ENCODE data around the gene SAMD8.

SAMD8 gene

DNA sequence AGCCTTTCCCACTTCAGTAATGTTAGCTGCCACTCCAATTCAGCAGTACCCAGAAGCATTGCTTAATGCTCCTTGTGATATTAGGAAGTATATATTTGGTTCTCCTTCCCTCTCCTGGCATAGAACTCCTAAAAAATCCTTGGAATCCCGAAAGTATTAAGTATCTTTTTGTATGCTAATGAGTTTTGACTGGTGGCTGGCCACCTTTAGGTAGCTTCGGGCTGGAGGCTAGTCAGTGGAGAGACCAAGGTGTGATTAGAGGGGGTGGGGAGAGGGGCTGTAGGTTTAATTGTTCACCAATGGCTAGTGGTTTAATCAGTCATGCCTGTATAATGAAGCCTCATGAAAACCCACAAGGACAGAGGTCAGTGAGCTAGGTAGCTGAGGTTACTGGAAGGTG, 112.1 kb downstream of the SAMD8 start:
- DNase-seq (ENCODE audit: low read depth, low spot score), result peak; percentile 72

DNA sequence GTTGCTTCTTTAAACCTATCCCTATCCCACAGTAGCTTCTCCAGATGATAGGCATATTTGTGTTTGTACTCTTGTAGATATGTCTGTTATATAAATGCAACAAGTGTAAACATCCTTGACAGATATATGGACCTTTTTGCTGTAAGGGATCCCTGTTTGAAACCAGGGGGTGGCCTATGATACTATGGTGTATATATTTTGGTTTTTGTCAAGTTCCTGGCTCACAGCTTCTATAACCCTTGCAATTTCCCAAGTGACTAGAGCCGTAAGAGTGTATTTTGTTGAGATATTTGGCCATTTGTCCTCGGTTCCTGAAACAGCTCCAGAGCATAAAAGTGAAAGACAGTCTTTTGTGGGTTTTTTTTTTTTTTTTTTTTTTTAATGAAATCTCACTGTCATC, 114.6 kb downstream of the SAMD8 start:
- DNase-seq (ENCODE audit: low read depth, low spot score), result no peak

DNA sequence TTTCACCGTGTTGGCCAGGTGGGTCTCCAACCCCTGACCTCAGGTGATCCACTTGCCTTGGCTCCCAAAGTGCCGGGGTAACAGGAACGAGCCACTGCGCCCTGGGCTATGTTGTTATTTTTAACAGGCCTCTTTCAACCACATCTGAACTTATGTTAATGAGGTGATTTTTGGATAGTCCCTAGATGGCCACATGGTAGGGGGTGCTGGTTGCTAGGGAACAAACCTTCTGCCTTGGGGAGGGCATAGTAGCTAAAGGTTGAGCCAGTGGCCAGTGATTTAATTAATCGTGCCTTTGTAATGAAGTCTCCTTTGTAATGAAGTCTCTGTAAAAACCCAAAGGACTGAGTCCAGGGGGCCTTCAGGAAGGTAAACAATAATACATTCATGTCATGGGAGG, 115.2 kb downstream of the SAMD8 start:
- DNase-seq (ENCODE audit: low read depth, low spot score), result peak; percentile 71

DNA sequence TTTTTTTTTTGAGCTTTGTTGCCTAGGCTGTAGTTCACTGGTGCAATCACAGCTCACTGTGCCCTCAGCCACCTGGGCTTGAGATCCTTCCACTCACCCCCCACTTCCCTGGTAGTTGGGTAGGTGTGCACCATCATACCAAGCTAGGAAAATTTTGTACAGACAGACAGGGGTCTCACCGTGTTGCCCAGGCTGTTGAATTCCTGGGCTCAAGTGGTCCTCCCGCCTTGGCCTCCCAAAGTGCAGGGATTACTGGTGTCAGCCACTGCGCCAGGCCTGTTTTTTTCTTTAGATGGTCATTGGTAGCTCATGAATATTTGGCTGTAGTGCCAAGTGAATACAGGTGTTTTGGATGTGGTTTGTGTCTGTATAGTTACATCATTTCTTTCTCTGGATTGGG, 116.8 kb downstream of the SAMD8 start:
- no peak for DNase-seq (ENCODE audit: low read depth, low spot score)

DNA sequence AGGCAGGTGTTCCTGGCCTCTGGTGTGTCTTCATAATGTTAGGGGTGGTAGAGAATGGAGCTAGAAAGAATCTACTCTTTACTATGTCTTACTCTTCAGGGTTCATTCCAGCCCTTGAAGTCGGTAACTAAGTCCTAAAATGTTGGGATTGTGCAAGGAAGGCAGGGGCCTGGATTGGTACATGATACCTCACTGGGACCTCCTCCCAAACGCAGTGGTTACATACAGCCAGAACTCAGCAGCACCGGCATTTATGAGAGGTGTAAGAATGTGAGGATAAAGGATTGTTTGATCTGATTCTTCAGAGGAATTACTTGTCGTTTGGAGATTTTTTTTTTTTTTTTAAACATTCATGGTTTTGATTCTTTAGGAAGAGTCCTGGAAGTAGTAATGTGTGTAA, 117.4 kb downstream of the SAMD8 start:
- DNase-seq (ENCODE audit: low read depth, low spot score), result no peak

DNA sequence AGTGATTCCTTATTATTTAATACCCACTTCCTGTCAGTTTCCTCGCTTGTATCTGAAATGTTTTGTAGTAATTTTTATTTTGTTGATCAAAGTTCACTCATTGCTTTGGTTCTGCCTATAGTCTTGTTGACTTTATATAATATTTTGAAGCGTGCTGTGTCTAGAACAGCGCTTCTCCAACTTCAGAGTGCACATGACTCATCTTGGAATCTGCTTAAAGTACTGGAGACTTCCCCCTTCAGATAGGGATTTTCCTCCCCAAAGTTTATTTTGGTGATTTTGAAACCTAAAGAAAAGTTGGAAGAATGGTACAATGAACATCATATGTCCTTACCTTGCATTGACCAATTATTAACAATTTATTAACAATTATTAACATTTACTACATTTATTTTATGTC, 118.5 kb downstream of the SAMD8 start:
- DNase-seq (ENCODE audit: low read depth, low spot score), result no peak

DNA sequence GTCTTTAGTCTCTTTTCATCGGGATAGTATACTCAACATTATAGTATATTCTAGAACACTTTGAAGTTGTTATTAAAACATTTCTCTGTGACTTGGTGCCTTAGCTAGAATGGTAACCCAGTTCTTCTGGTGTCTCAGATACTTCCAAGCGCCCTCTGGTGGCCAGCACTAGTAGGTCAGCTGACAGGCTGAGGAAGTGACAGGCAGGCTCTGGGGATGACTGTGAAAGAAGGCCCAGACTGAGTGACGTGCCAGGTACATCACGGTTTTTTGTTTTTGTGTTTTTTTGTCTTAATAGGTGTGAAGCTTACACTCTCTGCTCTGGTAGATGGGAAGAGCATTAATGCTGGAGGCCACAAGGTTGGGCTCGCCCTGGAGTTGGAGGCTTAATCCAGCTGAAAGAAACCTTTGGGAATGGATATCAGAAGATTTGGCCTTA, 119.2 kb downstream of the SAMD8 start:
- peak; percentile 86 for DNase-seq (ENCODE audit: low read depth, low spot score)

Data from ELF-1 (cell line).